Cardiac muscle cell (in vitro differentiated cells and primary cell): ENCODE results near the gene SASH1. TPM values are rescaled to one million over a fixed set of nuclear protein-coding genes. Genes with fewer than 3 reads are reported as not detected.

Experiments
- DNase-seq, 2 donors: peaks; one replicate each; pipeline versions ENCODE4 v3.0.0 to v3.0.0-alpha.2; 2010 to 2017; ENCODE audit warnings: low read depth in 1 of 2, low spot score in 1 of 2
- H3K27ac ChIP-seq: fragments of 200-600 bp; sonication (generic); 2 replicates; pipeline ENCODE4 v1.5.1; 2016
- H3K27me3 ChIP-seq: fragments of 200-600 bp; sonication (generic); 2 replicates; pipeline ENCODE4 v1.6.0; 2016; ENCODE audit warnings: control low read depth
- H3K36me3 ChIP-seq: fragments of 200-600 bp; sonication (generic); 2 replicates; pipeline ENCODE4 v1.5.1; 2016; ENCODE audit warnings: control low read depth
- H3K4me1 ChIP-seq: fragments of 200-600 bp; sonication (generic); 2 replicates; pipeline ENCODE4 v1.8.1; 2017; ENCODE audit warnings: low read depth, mild to moderate bottlenecking, mixed run types
- H3K4me3 ChIP-seq: fragments of 200-600 bp; sonication (generic); 2 replicates; pipeline ENCODE4 v1.5.1; 2016; ENCODE audit warnings: mild to moderate bottlenecking
- H3K9me3 ChIP-seq: fragments of 200-600 bp; sonication (generic); 2 replicates; pipeline ENCODE4 v1.5.1; 2017; ENCODE audit warnings: low read depth, mild to moderate bottlenecking, control low read depth
- polyA plus RNA-seq: library from polyadenylated mRNA; unstranded; fragments of >200 nt; fragmentation: Nextera tagmentation; extraction: Ambion mirVana; gene quantifications from 2 replicates; pipeline ENCODE4 v1.2.1, GENCODE V29; 2016
- total RNA-seq: library from RNA; depleted of rRNA; stranded (reverse); fragments of >200 nt; gene quantifications from 2 replicates; pipeline ENCODE4 v1.2.3, GENCODE V29; 2016
- TF ChIP-seq, protein P1 (sequence below): IDR thresholded peaks from 2 replicates; pipeline ENCODE4 v1.5.1; 2012; ENCODE audit warnings: low read depth, mild to moderate bottlenecking, low read length

The SASH1 gene
- total and polyA plus RNA-seq, 2 experiments from 2014 or later = 7.2 to 17.1 TPM

DNA sequence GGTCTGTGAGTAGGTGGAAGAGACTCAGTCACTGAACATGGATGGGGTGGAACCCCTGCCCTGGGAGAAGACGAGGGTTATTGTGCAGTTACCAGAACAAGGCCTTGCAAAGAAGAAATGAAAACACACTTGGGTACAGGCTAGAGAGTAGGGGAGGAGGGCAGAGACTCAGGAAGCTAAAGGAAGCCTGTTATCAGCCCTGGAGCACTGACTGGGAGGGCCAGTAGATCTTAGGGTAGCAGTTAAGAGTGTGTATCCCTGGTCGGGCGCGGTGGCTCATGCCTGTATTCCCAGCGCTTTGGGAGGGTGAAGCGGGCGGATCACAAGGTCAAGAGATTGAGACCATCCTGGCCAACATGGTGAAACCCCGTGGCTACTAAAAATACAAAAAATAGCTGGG is 74.4 kb downstream of the SASH1 start:
- Histone ChIP-seq H3K4me1 (peaks cover 22% of the 10 kb centered on the region), H3K4me3 (no peak overlapping the region), H3K27ac (no peak overlapping the region), H3K36me3 (no peaks in the 10 kb centered on the region), H3K9me3 (no peaks in the 10 kb centered on the region), H3K27me3 (no peaks in the 10 kb centered on the region)
- DNase-seq = no peak
- TF ChIP-seq, protein P1, sequence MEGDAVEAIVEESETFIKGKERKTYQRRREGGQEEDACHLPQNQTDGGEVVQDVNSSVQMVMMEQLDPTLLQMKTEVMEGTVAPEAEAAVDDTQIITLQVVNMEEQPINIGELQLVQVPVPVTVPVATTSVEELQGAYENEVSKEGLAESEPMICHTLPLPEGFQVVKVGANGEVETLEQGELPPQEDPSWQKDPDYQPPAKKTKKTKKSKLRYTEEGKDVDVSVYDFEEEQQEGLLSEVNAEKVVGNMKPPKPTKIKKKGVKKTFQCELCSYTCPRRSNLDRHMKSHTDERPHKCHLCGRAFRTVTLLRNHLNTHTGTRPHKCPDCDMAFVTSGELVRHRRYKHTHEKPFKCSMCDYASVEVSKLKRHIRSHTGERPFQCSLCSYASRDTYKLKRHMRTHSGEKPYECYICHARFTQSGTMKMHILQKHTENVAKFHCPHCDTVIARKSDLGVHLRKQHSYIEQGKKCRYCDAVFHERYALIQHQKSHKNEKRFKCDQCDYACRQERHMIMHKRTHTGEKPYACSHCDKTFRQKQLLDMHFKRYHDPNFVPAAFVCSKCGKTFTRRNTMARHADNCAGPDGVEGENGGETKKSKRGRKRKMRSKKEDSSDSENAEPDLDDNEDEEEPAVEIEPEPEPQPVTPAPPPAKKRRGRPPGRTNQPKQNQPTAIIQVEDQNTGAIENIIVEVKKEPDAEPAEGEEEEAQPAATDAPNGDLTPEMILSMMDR = no peak

DNA sequence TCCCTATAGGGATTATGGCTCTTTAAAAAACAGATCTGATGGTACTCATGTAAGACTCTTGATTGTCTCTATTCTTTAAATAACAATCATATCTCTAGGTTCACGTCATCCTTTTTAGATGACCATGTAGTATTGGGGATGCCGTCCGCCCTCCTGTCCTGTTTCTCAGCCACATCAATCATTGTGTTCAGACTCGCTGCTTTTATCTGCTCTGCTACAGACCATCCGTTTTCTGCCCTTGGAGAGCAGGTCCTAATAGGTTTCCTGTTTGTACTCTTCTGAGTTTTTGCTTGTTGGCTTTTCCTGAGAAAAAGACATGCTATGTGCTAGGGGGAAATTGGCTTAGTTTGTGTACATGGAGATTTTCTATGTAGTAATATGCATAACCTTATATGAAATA is 76.8 kb downstream of the SASH1 start:
- no peaks in the 10 kb centered on the region for H3K27me3 ChIP-seq
- peaks cover 22% of the 10 kb centered on the region for H3K4me1 ChIP-seq
- H3K36me3 ChIP-seq = no peaks in the 10 kb centered on the region
- H3K9me3 ChIP-seq = no peaks in the 10 kb centered on the region
- H3K27ac ChIP-seq = no peak overlapping the region
- H3K4me3 ChIP-seq = no peak overlapping the region
- TF ChIP-seq, protein P1 = no peak
- no peak for DNase-seq

DNA sequence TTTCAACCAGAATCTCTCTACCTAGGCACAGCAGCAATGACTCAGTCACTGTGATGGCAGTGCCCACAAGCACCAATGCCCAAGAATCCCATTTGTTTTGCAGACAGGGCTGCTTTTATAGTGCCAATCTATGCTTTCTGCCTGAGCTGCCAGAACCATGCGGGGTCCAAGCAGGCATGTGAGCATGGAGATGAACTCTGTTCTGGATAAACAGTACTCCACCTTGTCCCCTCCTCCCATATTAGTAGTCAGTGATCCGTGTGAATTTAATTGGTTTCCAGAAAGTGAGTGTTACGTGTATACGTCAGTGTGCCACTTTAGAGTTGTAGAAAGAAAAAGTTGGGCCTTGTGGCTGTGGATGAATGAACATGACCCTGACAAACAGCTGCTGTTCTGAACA is 79.4 kb downstream of the SASH1 start:
- no peak overlapping the region for H3K4me3 ChIP-seq
- peaks cover 3% of the 10 kb centered on the region for H3K4me1 ChIP-seq
- TF ChIP-seq, protein P1 = no peak
- no peaks in the 10 kb centered on the region for H3K36me3 ChIP-seq
- H3K27ac ChIP-seq = no peak overlapping the region
- DNase-seq = no peak
- no peaks in the 10 kb centered on the region for H3K9me3 ChIP-seq
- H3K27me3 ChIP-seq = no peaks in the 10 kb centered on the region

DNA sequence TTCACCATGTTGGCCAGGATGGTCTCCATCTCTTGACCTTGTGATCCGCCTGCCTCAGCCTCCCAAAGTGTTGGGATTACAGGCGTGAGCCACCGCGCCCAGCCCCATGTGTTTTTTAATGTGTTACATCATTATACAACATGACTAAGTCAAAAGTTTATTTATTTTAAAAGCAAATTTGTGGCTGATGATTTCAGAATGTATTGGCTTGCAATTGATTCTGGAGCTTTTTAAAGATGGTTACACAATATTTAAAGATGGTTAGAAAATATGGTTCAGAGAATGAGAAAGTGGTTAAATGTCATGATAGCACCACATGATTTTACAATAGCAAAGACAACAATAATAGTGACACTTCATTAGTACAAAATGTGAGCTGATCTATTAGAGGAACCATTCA is 80.5 kb downstream of the SASH1 start:
- H3K27ac ChIP-seq = no peak overlapping the region
- H3K27me3 ChIP-seq = no peaks in the 10 kb centered on the region

DNA sequence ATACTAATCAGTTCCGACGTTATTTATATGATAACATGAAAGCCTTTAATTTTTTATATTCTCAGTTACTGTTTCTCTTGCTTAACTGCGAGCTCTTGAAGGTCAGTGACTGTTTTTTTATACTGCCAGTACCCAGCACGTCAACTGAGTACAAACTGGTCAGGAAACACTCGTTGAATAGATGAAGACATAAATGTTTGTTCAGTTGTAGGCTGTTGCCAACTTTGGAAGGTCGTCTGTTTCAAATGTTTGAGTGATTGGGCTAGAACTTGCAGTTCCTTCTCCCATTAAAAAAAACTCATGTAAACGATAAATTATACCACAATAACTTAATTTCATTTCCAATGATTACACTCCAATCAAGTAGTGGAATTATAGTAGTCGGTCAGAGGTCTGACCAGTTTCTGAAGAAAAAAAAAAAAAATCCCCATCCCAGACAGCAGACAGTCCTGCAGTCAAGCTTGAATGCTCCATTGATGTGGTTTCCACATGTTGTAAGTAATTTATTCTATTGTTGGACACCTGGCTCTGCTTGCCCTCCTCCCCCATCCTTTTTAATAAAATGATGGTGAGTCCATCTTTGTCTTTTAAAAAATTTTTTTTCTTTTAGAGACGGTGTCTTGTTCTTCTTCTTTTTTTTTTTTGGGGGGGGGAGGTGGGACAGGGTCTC is 81.1 kb downstream of the SASH1 start:
- no peaks in the 10 kb centered on the region for H3K27me3 ChIP-seq
- H3K9me3 ChIP-seq = no peaks in the 10 kb centered on the region
- no peaks in the 10 kb centered on the region for H3K36me3 ChIP-seq
- DNase-seq = no peak
- H3K27ac ChIP-seq = no peak overlapping the region
- TF ChIP-seq, protein P1 = no peak
- H3K4me1 ChIP-seq = peaks cover 3% of the 10 kb centered on the region
- H3K4me3 ChIP-seq = no peak overlapping the region

More for the DNA sequence above, 80.5 kb downstream of the SASH1 start:
- Histone ChIP-seq H3K4me1 (peaks cover 3% of the 10 kb centered on the region), H3K4me3 (no peak overlapping the region), H3K36me3 (no peaks in the 10 kb centered on the region), H3K9me3 (no peaks in the 10 kb centered on the region)
- DNase-seq = no peak
- TF ChIP-seq, protein P1 = no peak
